ACC112 (cell line): ENCODE measurements around the gene FBF1.

Source experiments
- H2AFZ ChIP-seq: fragments of 200-600 bp; sonication (generic); one replicate; pipeline ENCODE4 v1.6.0; 2017; ENCODE audit warnings: antibody characterized with exemption, low read length; ENCODE audit not compliant: unreplicated experiment
- H3K27ac ChIP-seq: fragments of 200-600 bp; sonication (generic); 2 replicates; pipeline ENCODE4 v1.5.1; 2014; ENCODE audit warnings: low read depth, mild to moderate bottlenecking, antibody characterized with exemption, low read length, moderate library complexity
- H3K27me3 ChIP-seq: fragments of 200-600 bp; sonication (generic); 2 replicates; pipeline ENCODE4 v1.6.1; 2014; ENCODE audit warnings: mild to moderate bottlenecking, antibody characterized with exemption, low read length, moderate library complexity, mixed read lengths; ENCODE audit not compliant: insufficient read depth
- H3K36me3 ChIP-seq: fragments of 200-600 bp; sonication (generic); 2 replicates; pipeline ENCODE4 v1.6.1; 2016; ENCODE audit warnings: mild to moderate bottlenecking, antibody characterized with exemption, low read length, moderate library complexity, mixed read lengths; ENCODE audit not compliant: insufficient read depth
- H3K4me1 ChIP-seq: fragments of 200-600 bp; sonication (generic); one replicate; pipeline ENCODE4 v1.6.1; 2016; ENCODE audit warnings: low read length, mixed read lengths; ENCODE audit not compliant: insufficient read depth, unreplicated experiment, control insufficient read depth
- H3K4me3 ChIP-seq: fragments of 200-600 bp; sonication (generic); 2 replicates; pipeline ENCODE4 v1.5.1; 2014; ENCODE audit warnings: mild to moderate bottlenecking, low read depth, low read length
- H3K79me2 ChIP-seq: fragments of 200-600 bp; sonication (generic); one replicate; pipeline ENCODE4 v1.6.0; 2016; ENCODE audit warnings: low read length; ENCODE audit not compliant: control insufficient read depth, unreplicated experiment, insufficient read depth

The FBF1 gene

DNA sequence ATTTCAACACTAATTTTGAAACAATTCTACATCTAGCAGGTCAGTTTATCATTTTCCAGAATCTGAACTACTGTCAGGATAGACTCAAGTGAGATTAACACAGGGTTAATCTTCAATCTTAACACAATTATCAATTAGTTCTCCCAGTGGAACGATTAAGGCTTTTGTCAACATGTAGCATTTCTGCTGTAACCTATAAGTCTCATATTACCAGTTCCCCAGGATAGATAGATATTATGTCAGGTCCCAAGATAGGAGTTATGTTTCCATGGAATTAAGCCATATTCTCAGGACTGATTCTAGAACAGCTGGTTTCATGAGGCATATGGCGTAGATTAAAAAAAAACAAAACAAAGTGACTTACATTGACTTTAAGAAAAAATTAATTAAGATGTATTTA lies 4.4 kb upstream of the FBF1 start:
- Histone ChIP-seq H3K36me3 (peaks cover 14% of the 10 kb centered on the region; the same call in 1 of the 2 replicates), H3K4me3 (no peak overlapping the region), H3K27ac (no peak overlapping the region), H3K27me3 (no peaks in the 10 kb centered on the region), H3K79me2 (no peaks in the 10 kb centered on the region), H2AFZ (no peak overlapping the region), H3K4me1 (peaks cover 8% of the 10 kb centered on the region)

DNA sequence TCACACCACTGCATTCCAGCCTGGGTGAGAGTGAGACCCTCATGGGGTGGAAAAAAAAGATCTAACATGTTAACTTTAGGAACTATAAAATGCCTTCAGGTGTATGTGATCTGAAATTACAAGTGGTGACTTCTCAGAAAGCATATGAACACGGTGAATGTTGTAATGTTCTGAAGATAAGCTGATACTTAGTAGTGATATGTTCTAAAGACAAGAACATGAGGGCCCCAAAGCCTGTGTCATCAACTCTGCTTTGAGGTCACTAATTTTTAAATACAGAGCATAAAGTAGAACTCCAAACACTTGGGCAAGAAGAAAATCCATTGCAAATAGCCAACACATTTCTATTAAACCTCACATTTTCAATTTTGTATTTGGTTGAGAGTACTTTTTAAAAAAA lies 2.6 kb upstream of the FBF1 start:
- H3K79me2 ChIP-seq = no peaks in the 10 kb centered on the region
- H3K36me3 ChIP-seq = peaks cover 14% of the 10 kb centered on the region; the same call in 1 of the 2 replicates
- no peak overlapping the region for H2AFZ ChIP-seq
- no peak overlapping the region for H3K4me3 ChIP-seq
- no peaks in the 10 kb centered on the region for H3K27me3 ChIP-seq
- H3K27ac ChIP-seq = no peak overlapping the region
- peaks cover 10% of the 10 kb centered on the region for H3K4me1 ChIP-seq

DNA sequence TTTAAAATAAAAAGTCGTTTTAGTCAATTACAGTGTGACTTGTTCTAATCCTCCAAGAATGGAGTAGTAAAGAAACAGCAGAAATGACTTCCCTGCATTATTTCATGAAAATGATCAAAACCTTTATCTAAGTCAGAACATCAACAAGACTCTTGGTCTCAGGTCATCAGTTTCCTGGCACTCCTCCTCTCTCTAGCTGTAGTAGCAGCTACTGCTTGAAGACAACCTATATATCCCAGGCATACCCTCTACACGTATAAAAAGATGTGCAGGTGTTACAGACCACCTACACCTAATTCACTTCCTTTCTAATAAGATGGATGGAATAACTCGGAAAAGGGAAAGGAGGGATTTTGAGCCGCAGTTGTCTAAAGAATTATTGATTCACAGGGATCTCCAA lies 1.6 kb upstream of the FBF1 start:
- Histone ChIP-seq H3K36me3 (peaks cover 9% of the 10 kb centered on the region; the same call in 1 of the 2 replicates), H2AFZ (no peak overlapping the region), H3K4me1 (peaks cover 10% of the 10 kb centered on the region), H3K27ac (no peak overlapping the region), H3K4me3 (no peak overlapping the region), H3K27me3 (no peaks in the 10 kb centered on the region), H3K79me2 (no peaks in the 10 kb centered on the region)

DNA sequence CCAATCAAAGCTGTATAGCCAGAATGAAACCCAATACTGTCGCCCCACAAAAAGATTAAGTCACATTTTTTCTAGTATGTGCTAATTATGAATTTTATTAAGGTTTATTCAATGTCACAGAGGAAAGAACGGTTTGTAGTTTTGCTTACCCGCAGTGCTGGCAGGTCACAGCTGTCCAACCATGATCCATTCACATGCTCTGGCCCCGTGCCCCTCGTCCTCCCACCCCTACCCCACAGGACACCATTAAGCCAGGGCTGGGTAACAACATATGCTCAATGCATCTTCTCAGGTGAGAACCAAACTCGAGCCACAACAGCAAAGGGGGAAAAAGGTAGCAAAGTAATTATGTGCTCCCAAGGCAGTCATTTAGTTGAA lies 589 bp upstream of the FBF1 start:
- Histone ChIP-seq H2AFZ (peak overlapping the region; percentile 17), H3K79me2 (no peaks in the 10 kb centered on the region), H3K27ac (peak overlapping the region; percentile 34; the same call in 1 of the 2 replicates), H3K4me1 (peaks cover 10% of the 10 kb centered on the region), H3K4me3 (peak overlapping the region; percentile 90), H3K36me3 (peaks cover 8% of the 10 kb centered on the region; the same call in 1 of the 2 replicates), H3K27me3 (no peaks in the 10 kb centered on the region)

DNA sequence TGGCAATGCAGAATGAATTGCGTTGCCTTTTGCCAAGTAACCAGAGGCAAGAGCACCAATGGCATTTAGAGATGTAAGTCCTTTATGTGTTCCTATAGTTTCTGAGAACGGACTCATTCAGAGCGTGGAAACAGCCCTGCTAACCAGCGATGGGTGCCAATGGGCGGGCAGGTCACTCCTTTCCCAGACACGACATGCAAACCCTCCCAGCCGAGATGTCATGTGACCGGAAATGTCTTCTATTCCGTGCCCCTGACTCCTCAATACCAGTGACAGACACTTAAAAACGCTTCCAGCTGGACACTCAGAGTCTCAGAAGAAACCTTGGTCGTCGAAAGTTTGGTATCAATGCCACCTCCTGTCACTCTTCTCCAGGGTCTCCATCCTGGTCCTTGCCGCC lies 3.2 kb downstream of the FBF1 start:
- no peaks in the 10 kb centered on the region for H3K36me3 ChIP-seq
- H3K27me3 ChIP-seq = no peaks in the 10 kb centered on the region
- H2AFZ ChIP-seq = no peak overlapping the region
- H3K27ac ChIP-seq = no peak overlapping the region
- H3K79me2 ChIP-seq = no peaks in the 10 kb centered on the region
- no peak overlapping the region for H3K4me3 ChIP-seq
- peaks cover 10% of the 10 kb centered on the region for H3K4me1 ChIP-seq

DNA sequence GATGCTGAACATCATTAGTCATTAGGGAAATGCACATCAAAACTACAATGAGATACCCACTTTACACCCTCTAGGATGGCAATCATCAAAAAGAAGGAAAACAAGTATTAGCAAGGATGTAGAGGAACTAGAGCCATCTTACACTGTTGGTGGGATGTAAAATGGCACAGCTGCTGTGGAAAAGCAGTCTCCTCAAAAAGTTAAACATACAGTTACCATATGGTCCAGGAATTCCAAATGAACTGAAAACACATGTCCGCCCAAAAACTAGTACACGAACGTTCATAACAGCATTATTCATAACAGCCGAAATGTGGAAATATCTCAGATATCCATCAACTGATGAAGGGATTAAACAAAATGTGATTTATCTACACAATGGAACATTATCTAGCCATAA lies 7.0 kb downstream of the FBF1 start:
- no peaks in the 10 kb centered on the region for H3K79me2 ChIP-seq
- no peaks in the 10 kb centered on the region for H3K36me3 ChIP-seq
- H2AFZ ChIP-seq = no peak overlapping the region
- H3K4me3 ChIP-seq = no peak overlapping the region
- H3K4me1 ChIP-seq = no peaks in the 10 kb centered on the region
- no peaks in the 10 kb centered on the region for H3K27me3 ChIP-seq
- no peak overlapping the region for H3K27ac ChIP-seq

DNA sequence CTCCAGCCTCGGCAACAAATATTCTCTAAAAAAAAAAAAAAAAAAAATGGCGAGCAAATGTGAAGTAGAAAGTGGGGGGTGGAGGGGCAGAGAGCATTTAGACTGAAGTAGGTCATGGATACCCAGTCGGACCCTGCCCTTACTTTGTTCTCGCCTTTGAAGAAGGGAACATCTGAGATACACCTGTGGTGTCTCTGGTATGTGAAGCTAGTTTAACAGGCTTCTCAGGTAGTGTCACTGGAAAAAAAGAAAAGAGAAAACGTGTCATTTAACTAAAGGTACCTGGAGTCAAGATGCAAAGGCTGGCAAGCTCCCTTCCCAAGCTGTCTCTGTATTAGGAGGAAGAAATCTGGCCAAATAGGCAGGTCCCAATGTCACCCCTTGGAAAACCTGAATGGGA lies 8.0 kb downstream of the FBF1 start:
- H2AFZ ChIP-seq = no peak overlapping the region
- H3K79me2 ChIP-seq = no peaks in the 10 kb centered on the region
- no peaks in the 10 kb centered on the region for H3K4me1 ChIP-seq
- no peaks in the 10 kb centered on the region for H3K36me3 ChIP-seq
- no peak overlapping the region for H3K4me3 ChIP-seq
- H3K27ac ChIP-seq = no peak overlapping the region
- no peaks in the 10 kb centered on the region for H3K27me3 ChIP-seq

DNA sequence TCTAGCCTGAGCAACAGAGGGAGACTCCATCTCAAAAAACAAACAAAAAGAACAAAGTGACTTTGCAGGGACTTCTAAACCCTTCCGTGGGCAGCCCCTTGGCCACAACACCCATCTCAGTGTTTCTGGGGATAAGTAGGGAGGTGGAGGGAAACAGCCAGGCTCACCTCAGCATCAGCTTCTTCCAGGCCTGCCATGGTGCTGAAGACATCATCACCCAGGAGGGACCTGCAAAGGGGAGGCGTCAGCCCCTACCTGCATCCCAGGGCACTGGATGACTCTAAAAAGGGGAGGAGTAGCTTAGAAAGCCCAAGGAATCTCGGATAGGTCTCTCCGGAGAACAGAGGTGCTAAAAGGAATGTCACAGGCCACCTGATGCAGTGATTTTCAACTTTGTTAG lies 9.8 kb downstream of the FBF1 start:
- Histone ChIP-seq H3K79me2 (no peaks in the 10 kb centered on the region), H3K36me3 (no peaks in the 10 kb centered on the region), H2AFZ (no peak overlapping the region), H3K27me3 (no peaks in the 10 kb centered on the region), H3K27ac (no peak overlapping the region), H3K4me1 (no peaks in the 10 kb centered on the region), H3K4me3 (no peak overlapping the region)

DNA sequence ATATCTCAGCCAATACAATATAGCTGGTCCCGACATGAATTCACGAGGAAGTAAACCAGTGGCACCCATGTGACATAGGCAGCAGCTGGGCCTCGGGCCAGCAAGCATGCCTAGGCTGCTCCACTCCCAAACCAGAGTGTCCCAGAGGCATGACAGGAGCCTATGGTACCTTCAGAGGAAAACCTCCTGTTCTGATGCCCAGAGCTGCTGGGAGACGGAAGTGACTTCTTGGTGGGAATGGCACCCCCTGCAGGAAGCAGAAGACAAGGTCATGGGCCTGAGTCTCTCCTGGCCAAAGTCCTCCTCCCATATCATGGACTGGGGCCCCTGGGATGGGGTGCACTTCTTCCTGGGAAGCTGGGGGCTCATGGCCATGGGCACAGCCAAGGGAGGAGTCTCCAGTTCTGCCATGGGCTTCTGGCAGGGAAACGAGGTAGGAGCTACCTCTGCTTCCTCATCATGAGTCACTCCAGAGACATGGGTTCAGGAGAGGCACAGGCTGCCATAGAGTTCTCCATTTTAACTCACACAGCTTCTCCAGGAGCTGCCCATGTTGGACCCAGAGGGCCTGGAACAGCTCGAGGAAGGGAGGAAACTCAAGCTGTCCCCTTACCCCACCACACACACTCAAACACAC lies 13.4 kb downstream of the FBF1 start:
- Histone ChIP-seq H3K27me3 (no peaks in the 10 kb centered on the region), H3K4me1 (no peaks in the 10 kb centered on the region), H2AFZ (no peak overlapping the region), H3K79me2 (no peaks in the 10 kb centered on the region), H3K4me3 (no peak overlapping the region), H3K36me3 (no peaks in the 10 kb centered on the region), H3K27ac (no peak overlapping the region)

DNA sequence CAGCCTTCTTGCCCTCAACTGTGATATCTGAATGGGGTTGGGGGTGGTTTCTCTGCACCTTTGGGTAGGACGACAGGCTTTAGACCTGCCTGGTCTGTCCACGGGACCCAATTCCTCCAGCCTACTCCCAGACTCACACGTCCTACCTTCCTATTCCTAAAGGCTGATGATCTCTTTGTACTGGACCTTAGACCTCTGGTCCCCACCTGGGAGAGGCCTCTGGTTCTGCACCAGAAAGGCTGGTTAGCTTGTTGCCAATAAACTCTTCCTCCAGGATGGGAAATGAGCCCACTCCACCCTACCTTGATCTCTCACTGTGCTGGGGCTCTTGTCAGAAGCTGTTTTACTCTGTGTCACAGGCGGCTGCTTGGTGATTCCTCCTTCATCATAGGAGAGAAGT lies 14.4 kb downstream of the FBF1 start:
- Histone ChIP-seq H3K27ac (no peak overlapping the region), H3K27me3 (no peaks in the 10 kb centered on the region), H3K4me3 (no peak overlapping the region), H3K4me1 (no peaks in the 10 kb centered on the region), H3K36me3 (no peaks in the 10 kb centered on the region), H3K79me2 (no peaks in the 10 kb centered on the region), H2AFZ (no peak overlapping the region)

DNA sequence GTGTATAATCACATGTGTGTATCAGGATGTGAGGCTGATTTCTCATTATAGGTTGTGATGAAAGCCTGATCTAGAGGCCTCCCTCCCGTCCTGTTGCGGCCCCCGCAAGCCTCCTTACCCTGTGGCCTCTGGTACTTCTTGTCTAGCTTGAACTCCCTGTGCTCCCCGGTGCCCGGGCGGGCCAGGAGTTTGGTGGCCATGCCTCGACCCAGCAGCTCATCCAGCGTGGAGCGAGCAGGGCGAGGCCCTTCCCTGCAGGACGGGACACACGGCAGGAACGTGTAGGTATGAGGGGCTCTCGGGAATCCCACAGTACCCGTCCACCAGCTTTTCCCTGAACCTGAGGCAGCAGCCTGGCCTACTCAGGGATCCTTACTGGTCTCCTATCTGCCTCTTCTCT lies 14.9 kb downstream of the FBF1 start:
- Histone ChIP-seq H3K27me3 (no peaks in the 10 kb centered on the region), H3K27ac (no peak overlapping the region), H3K4me1 (no peaks in the 10 kb centered on the region), H3K4me3 (no peak overlapping the region), H3K79me2 (no peaks in the 10 kb centered on the region), H2AFZ (no peak overlapping the region), H3K36me3 (no peaks in the 10 kb centered on the region)
